Naive B cell (primary cell): Measurements from ENCODE around the gene TNFRSF21. TPM values are rescaled to one million over a fixed set of nuclear protein-coding genes. Genes with fewer than 3 reads are reported as not detected.

ENCODE experiments used
- ATAC-seq, 2 donors: fragments of 150-1000 bp; cut with Tn5 transposase; 2 replicates each; pipeline ENCODE4 v1.10.0; 2021; ENCODE audit warnings: low read depth in 2 of 2, mild to moderate bottlenecking in 2 of 2, moderate library complexity in 2 of 2
- DNase-seq: peaks from one replicate; pipeline ENCODE4 v3.0.0; 2022
- H3K27ac Mint-ChIP-seq, 6 donors: one replicate each; pipeline ENCODE4 v1.8.0; 2020 to 2022; ENCODE audit warnings: mild to moderate bottlenecking in 6 of 6, mixed read lengths in 6 of 6, moderate library complexity in 5 of 6, inconsistent platforms in 2 of 6
- H3K27me3 Mint-ChIP-seq, 3 donors: one replicate each; pipeline ENCODE4 v1.8.0; 2021 to 2022; ENCODE audit warnings: mixed read lengths in 3 of 3, mild to moderate bottlenecking in 1 of 3
- H3K36me3 Mint-ChIP-seq, 2 donors: one replicate each; pipeline ENCODE4 v1.8.0; 2020 to 2022; ENCODE audit warnings: mixed read lengths in 2 of 2, inconsistent platforms in 1 of 2, mild to moderate bottlenecking in 1 of 2
- H3K4me1 Mint-ChIP-seq, 3 donors: one replicate each; pipeline ENCODE4 v1.8.0; 2020 to 2022; ENCODE audit warnings: mixed read lengths in 3 of 3, inconsistent platforms in 1 of 3, mild to moderate bottlenecking in 1 of 3, moderate library complexity in 1 of 3
- H3K4me3 Mint-ChIP-seq, 8 donors: one replicate each; pipeline ENCODE4 v1.8.0; 2020 to 2022; ENCODE audit warnings: mild to moderate bottlenecking in 8 of 8, mixed read lengths in 8 of 8, moderate library complexity in 8 of 8, inconsistent platforms in 2 of 8
- H3K9me3 Mint-ChIP-seq, 7 donors: one replicate each; pipeline ENCODE4 v1.8.0; 2020 to 2022; ENCODE audit warnings: mixed read lengths in 7 of 7, mild to moderate bottlenecking in 5 of 7, inconsistent platforms in 2 of 7, moderate library complexity in 1 of 7
- polyA plus RNA-seq, 6 donors: library from polyadenylated mRNA; unstranded; fragments of 300-500 nt; fragmentation: Illumina TruSeq; gene quantifications; one replicate each; pipeline ENCODE4 v1.2.3, GENCODE V29; 2021; ENCODE audit warnings: low read depth in 6 of 6

Gene TNFRSF21
- polyA plus RNA-seq, 6 donors from 2014 or later, result 0.21 to 1.7 (median 1.2) TPM

- H3K4me3 Mint-ChIP-seq, result no peak overlapping the region
- H3K4me1 Mint-ChIP-seq, result no peaks in the 10 kb centered on the region
- H3K36me3 Mint-ChIP-seq, result no peaks in the 10 kb centered on the region
- no peaks in the 10 kb centered on the region for H3K9me3 Mint-ChIP-seq
- no peak overlapping the region for H3K27ac Mint-ChIP-seq
- no peak for DNase-seq
- H3K27me3 Mint-ChIP-seq, result peaks cover 0 to 8% (median 0%) of the 10 kb centered on the region in 3 donors
- no peak for ATAC-seq
Measured at GRCh38 chr6:47181681-47182080, 128.0 kb downstream of the TNFRSF21 start.

Other genes starting within 250 kb of the TNFRSF21 start
- gene CD2AP, start 167.9 kb upstream of the TNFRSF21 start, polyA plus RNA-seq, result 10 to 100 TPM in 2 of 6 donors, 1 to 10 TPM in 4; 5.6 to 11.7 (median 9.0) TPM